ENCODE results near the gene SLC9A1.

The SLC9A1 gene

GRCh38 chr1:27101696-27102095 is 53.2 kb downstream of the SLC9A1 start:
- DNase-seq = no peak

DNA sequence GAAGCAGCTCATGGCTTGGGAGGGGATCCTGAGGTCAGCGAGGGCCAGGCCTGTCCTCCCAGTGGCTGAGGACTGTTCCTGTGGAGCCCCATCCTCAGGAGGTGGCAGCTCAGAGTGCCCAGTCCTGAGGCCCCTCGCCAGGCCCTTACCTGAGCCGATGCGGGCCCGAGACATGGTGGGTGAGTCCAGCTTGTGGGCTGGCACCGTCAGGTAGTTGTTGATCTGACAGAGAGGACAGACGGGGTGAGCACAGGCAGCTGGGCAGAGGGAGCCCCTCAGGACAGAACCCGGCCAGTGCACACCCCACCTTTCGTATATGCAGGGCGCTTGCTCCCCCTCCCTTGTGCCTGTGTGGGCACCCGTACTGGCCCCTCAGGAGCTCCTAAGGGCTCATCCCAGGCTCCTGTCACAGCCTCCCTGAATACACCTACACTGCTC is 53.9 kb downstream of the SLC9A1 start:
- no peak for DNase-seq

GRCh38 chr1:27100335-27101053 is 54.4 kb downstream of the SLC9A1 start:
- no peak for DNase-seq

DNA sequence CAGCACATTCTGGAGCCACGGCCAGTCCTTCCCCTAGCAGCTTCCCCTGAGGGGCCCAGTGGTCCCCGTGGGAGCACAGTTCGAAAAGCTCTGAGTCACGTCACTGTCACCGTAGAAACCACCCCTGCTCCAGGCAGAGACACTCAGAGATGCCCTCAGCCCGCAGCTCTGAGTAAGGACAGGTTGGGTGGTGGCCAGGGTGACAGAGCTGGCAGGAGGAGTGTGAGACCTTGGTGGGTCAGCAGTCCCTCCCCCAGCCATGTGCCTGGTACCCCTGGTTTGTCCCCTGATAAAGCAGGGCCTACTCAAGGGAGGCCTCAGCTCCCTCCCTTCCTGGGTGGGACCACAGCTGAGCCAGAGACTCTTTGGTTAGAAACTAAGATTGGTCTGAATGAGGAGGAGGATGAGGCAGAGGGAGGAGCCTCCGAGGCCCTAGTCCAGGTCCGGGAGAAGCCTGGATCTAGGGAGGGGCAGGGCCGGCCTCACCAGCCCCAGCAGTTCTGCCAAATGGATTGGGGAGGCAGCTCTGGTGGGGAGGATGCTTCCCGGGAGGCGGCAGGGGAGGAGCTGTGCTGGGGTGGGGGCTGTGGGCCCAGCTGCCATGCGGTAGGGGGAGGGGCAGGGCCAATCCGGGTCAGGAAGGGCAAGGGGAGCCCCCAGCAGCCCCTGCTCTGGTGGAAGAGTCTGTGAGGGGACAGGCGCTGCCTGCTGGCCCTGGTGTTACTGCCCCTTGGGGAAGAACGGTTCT is 55.2 kb downstream of the SLC9A1 start:
- DNase-seq = peak; percentile 76

DNA sequence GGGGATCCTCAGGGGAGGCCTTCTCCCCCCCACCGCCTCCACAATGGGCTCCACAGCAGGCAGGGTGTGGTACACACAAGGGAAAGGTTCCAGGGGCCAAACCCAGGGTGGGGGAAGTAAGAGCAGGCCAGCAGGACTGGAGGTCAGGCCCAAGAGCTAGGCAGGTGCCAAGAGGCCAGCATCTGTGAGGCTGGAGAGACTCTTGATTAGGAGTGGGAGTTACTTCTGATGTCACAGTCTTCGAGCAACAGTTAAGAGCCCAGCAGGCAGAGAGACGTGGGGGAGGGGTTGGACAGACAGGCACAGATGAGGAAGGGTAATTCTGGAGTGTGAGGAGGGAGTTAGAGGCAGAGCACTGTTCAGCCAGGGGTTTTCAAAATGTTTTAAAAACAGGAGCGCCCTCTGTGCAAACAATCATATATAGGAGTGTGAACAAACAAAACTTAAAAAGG is 55.8 kb downstream of the SLC9A1 start:
- peak; percentile 47 for DNase-seq

DNA sequence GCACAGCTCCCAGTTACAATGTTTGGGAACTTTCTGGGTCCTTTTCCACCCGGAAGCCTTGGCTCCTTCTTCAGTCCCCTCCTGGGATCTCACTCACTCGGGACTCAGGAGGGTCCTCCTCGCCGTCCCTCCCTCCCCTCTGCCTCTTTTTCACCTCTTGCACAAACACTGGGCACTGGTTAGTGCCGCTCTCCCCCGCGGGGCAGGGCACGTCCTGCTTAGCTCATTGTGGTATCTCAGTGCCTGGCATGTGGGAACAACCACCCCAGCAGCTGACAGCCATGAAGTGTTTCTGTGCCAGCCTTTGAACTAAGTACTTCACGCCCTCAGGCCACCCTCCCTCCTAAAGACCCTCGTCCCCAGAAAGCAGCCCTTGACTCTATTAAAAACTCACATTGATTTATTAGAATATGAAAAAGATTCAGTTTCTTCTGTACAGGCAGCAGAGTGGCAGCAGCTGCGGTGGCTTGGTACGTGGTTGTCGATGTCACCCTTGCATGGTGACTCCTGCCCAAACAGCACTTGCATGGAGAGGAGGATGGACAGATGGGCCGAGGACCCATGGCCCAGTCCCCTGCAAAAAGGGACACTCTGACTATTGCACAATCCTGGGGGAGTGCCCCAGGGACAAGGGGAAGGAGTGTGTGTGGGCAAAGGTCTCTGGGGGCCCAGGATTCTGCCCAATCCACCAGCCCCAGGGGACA is 56.3 kb downstream of the SLC9A1 start:
- DNase-seq = peak; percentile 43

DNA sequence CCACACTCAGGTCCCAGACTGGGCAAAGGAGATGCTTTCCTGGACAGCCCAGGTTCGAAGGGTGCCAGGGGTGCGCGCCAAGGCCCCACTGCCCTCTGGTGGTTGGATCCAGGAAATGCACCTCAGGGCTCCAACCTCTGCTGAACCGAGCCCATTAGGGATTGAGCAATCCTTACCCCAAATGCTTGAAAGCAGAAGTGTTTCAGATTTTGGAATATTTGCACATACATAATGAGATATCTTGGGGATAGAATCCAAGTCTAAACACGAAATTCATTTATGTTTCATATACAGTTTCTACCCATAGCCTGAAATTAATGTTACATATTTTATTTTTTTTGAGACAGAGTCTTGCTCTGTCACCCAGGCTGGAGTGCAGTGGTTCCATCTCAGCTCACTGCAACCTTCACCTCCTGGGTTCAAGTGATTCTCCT is 57.4 kb downstream of the SLC9A1 start:
- DNase-seq = peak; percentile 93

- DNase-seq = peak; percentile 41
Observed at GRCh38 chr1:27095576-27095975, 59.3 kb downstream of the SLC9A1 start.

DNA sequence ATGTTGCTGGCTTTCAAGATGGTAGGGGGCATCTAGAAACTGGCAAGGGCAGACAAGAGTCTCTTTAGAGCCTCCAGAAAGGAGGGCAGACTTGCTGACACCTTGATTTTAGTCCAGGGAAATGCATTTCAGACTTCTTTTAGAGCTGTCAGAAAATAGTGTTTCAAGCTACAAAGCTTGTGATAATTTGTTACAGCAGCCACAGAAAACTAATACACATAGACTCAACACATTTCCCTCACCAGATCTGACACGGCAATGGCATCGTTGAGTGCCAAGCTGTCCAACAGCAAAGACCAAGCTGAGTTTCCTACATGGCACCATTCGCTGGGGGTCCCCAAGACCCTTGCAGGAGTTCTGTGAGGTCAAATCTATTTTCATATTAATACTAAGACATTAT is 62.0 kb downstream of the SLC9A1 start:
- DNase-seq = no peak

GRCh38 chr1:27090911-27091310 is 64.0 kb downstream of the SLC9A1 start:
- DNase-seq = no peak

DNA sequence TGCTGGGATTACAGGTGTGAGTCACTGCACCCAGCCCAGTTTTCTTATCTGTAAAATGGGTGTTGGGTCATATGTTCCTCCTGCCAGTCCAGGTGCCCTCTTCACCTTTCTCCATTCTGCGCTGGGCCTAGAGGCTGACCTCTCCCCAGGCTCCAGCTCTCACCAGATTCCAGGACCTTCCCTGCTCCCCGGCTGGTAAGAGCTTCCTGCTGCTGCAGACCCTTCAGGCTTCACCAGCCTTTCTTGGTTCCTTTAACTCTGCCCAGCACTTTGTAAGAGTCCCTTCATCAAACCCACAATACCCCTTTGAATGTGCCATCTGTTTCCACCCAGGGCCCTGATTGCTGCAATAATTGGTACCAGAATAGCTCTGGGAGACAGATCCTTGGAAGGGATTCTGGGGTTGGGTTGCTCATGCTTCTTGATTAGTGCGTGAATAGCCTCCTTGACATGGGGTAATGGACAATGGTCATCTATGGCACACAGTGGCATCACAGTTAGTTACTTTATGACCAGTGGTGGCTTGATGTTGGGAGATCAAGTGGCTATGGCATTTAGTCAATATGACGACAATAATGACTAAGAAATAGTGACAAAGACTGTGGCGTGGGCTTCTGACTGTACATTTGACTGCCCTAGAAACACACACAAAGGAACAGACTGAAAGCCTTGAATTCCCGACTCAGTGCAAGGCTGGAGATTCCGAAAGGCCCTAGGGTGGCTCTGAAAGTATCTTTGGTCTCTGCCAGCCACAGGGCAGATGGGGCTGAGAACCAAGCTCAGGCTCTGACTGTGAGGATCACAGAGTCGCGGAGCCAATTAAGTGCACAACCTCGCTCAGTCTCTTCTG is 67.3 kb downstream of the SLC9A1 start:
- DNase-seq = peak; percentile 58

DNA sequence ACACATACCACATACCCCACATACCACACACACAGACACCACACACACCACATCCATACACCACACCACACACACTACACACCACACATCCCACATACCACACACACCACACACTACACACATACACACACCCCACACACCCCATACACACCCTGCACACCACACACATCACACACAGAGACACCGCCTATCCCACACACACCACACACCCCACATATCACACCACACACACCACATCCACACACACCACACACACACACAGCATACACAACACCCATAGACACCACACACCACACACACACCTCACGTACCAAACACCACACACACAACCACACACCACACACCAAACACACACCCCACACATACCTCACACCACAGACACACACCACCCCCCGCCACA is 68.3 kb downstream of the SLC9A1 start:
- DNase-seq = no peak

DNA sequence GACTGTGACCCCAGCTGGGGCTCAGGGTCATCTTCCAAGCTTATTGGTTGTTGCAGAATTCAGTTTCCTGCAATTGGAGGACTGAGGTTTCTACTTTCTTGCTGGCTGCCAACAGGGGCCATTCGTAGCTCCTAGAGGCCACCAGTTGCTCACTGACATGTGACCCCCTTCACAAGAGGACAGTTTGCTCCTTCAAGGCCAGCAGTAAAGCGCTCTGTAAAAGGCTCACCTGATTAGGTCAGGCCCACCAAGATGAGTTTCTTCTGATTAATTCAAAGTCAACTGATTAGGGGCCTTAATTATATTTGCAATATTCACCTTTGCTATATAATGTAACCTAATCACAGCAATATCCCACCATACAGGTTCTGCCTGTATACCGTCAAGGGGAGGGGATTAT is 68.9 kb downstream of the SLC9A1 start:
- no peak for DNase-seq

DNA sequence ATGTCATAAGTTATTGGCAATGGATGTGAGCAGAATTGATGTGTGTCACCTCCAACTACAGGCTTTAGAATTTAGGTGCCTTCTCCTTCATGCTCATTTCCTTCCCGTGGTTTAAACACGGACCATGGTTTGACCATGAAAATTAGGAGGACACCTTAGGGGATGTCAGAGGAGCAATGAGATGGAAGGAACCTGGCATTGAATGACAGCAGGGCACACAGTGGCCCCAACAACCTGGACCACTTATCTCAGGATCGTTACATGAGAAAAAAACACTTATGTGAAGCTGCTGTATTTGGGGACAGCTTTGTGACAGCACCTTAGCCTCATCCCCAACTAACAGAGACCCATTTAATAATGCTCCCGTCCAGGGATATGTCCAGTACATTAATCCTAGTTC is 70.8 kb downstream of the SLC9A1 start:
- no peak for DNase-seq

DNA sequence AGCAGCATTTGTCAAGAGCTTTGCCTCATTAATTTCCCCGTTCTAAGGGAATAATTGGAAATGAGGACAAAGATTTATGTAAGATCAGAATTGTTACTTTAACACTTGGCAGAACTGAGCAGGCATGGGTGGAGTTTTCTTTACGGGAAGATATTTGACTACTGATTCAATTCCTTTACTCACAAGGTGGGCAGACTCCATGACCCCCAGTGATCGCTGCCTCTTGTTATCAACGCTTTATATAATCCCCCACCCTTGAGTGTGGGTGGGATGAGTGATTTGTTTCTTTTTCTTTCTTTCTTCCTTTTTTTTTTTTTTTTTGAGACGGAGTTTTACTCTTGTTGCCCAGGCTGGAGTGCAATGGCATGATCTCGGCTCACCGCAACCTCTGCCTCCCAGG is 77.0 kb downstream of the SLC9A1 start:
- DNase-seq = no peak

DNA sequence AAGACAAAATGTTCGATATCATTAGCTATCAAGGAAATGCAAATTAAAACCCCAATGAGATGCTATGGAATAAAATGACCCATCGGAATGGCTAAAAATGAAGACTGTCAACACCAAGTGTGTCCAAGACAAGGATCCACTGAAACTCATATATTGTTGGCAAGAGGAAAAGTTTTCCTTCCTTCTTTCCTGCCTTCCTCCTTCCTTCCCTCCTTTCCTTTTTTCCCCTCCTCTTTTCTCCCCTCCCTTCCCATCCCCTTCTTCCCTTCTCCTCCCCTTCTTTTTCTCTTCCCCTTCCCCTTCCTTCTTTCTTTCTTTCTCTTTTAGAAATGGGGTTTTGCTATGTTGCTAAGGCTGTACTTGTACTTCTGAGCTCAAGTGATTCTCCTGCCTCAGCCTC is 78.1 kb downstream of the SLC9A1 start:
- no peak for DNase-seq

GRCh38 chr1:27074175-27074780 is 80.6 kb downstream of the SLC9A1 start:
- DNase-seq = peak; percentile 86

DNA sequence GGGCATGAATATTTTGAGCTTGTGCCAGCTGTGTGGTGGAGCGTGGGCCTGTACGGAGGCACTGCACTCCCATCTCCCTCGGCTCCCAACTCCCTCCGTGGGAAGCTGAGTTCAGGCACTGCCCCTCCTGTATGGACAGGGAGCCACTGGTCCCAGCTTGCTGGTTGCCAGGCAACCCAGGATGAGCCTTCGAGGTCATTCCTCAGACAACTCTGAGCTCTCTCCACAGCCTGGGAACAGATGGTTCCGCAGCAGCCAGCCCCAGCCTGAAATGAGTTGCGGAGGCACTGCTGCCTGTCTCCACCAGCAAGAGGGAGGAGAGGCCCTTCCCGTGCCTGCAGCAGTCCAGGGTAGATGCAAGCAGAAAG is 83.9 kb downstream of the SLC9A1 start:
- DNase-seq = no peak

DNA sequence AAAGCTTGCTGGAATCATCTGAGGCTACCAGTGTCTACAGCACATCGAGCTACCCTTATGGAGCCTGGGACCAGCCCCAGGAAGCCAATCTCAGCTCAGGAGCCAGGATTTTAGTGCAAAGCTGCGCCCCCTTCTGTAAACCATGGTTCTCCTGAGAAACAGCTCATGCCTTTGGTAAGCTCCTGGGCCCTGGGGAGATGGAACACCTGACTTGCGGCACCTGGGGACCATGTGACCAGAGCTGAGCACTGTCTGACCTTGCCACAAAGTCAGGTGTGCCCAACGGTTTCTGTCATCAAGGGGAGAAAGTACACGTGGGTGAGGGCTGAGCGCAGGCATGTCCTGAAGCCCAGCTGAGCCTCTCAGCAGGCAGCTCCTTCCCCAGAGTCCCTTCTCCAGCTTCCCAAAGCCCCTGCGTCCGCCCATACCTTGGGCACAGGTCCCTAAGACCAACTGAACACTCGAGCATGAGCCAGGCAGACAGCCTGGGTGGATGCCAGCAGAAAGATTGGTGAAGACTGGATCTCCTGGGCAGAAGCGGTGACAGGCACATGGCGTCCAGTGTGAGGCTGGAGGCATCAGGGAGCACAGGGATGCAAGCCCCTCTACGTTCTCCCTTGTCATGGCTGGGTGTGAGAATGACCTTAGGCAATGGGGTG is 84.4 kb downstream of the SLC9A1 start:
- no peak for DNase-seq

- DNase-seq = no peak
Observed at GRCh38 chr1:27068922-27069321, 86.0 kb downstream of the SLC9A1 start.

DNA sequence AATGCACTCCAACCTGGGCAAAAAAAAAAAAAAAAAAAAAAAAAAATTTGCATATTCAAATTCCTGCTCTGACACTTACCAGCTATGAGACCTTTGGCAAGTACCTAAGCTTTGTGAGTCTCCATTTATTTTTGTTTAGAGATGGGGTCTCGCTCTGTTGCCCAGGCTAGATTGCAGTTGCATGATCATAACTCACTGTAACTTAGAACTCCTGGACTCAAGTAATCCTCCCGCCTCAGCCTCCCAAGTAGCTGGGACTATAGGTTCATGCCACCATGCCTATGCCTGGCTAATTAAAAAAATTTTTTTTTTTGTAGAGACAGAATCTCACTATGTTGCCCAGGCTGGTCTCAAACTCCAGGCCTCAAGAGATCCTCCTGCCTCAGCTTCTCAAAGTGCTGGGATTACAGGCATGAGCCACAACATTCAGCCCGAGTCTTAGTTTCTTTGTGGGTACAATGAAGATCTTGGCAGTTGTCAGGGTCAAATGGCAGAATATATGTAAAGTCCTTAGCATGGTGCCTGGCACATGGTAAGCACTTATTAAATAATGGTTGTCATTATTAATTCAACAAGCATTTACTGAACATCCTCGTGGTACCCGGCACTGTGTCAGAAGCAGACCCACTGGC is 88.8 kb downstream of the SLC9A1 start:
- no peak for DNase-seq

Measured in suppressor macrophage treated with lipopolysaccharide for 4 hours (primary cell).